Liver (tissue), 9 donors: ENCODE data around the gene TEKT2. TPM values are rescaled to one million over a fixed set of nuclear protein-coding genes. Genes with fewer than 3 reads are reported as not detected.

Source experiments
- DNase-seq: peaks from one replicate; pipeline ENCODE4 v3.0.0-alpha.2; 2017; ENCODE audit warnings: low spot score
- H3K27ac ChIP-seq, 2 donors: one replicate each; pipeline ENCODE4 v1.7.0; 2013; ENCODE audit warnings: inconsistent platforms in 2 of 2, low read length in 2 of 2, control low read depth in 1 of 2, low read depth in 1 of 2, mild to moderate bottlenecking in 1 of 2
- H3K27me3 ChIP-seq, 4 donors: one replicate each; pipeline versions ENCODE4 v1.6.1 to v1.7.0; 2013; ENCODE audit warnings: low read length in 3 of 4, inconsistent platforms in 1 of 4, mild to moderate bottlenecking in 1 of 4, moderate library complexity in 1 of 4; ENCODE audit not compliant: control insufficient read depth in 4 of 4, insufficient read depth in 4 of 4
- H3K36me3 ChIP-seq, 4 donors: one replicate each; pipeline versions ENCODE4 v1.6.1 to v1.7.0; 2013; ENCODE audit warnings: low read length in 3 of 4, mild to moderate bottlenecking in 3 of 4, low read depth in 1 of 4, moderate library complexity in 1 of 4; ENCODE audit not compliant: control insufficient read depth in 4 of 4, insufficient read depth in 3 of 4
- H3K4me1 ChIP-seq, 4 donors: one replicate each; pipeline versions ENCODE4 v1.6.1 to v1.7.0; 2013; ENCODE audit warnings: low read length in 3 of 4, mild to moderate bottlenecking in 3 of 4, moderate library complexity in 1 of 4; ENCODE audit not compliant: control insufficient read depth in 4 of 4, insufficient read depth in 4 of 4
- H3K4me3 ChIP-seq, 3 donors: one replicate each; pipeline versions ENCODE4 v1.6.1 to v1.7.0; 2013; ENCODE audit warnings: low read length in 3 of 3, control low read depth in 1 of 3, low read depth in 1 of 3, mild to moderate bottlenecking in 1 of 3
- H3K9ac ChIP-seq, 2 donors: one replicate each; pipeline ENCODE4 v1.7.0; 2013; ENCODE audit warnings: low read length in 2 of 2, mild to moderate bottlenecking in 2 of 2, moderate library complexity in 2 of 2, control low read depth in 1 of 2, low read depth in 1 of 2
- H3K9me3 ChIP-seq, 4 donors: one replicate each; pipeline versions ENCODE4 v1.6.1 to v1.7.0; 2013; ENCODE audit warnings: low read length in 3 of 4; ENCODE audit not compliant: control insufficient read depth in 4 of 4
- EGR1 ChIP-seq, 2 donors: IDR thresholded peaks; 2 replicates each; pipeline ENCODE4 v1.6.1; 2016 to 2018; ENCODE audit warnings: antibody characterized with exemption in 2 of 2, low read depth in 2 of 2
- FOXA1 ChIP-seq: IDR thresholded peaks from 2 replicates; pipeline ENCODE4 v1.6.1; 2016; ENCODE audit warnings: antibody characterized with exemption
- FOXA2 ChIP-seq: IDR thresholded peaks from 2 replicates; pipeline ENCODE4 v1.6.1; 2016; ENCODE audit warnings: antibody characterized with exemption
- GABPA ChIP-seq, 2 donors: IDR thresholded peaks in 1 of 2; conservative IDR thresholded peaks in 1 of 2; 2 replicates each; pipeline ENCODE4 v1.6.1; 2016; ENCODE audit warnings: antibody characterized with exemption in 2 of 2, mild to moderate bottlenecking in 1 of 2, moderate library complexity in 1 of 2
- HNF4G ChIP-seq: IDR thresholded peaks from 2 replicates; pipeline ENCODE4 v1.6.1; 2016; ENCODE audit warnings: antibody characterized with exemption
- JUND ChIP-seq, 2 donors: IDR thresholded peaks; 2 replicates each; pipeline ENCODE4 v1.6.1; 2016; ENCODE audit warnings: antibody characterized with exemption in 2 of 2
- NR2F2 ChIP-seq: IDR thresholded peaks from 2 replicates; pipeline ENCODE4 v1.6.1; 2016; ENCODE audit warnings: antibody characterized with exemption
- RAD21 ChIP-seq, 2 donors: IDR thresholded peaks; 2 replicates each; pipeline ENCODE4 v1.6.1; 2016; ENCODE audit warnings: antibody characterized with exemption in 2 of 2, mild to moderate bottlenecking in 2 of 2
- TAF1 ChIP-seq: conservative IDR thresholded peaks from 2 replicates; pipeline ENCODE4 v1.6.1; 2016; ENCODE audit warnings: antibody characterized with exemption, mild to moderate bottlenecking
- YY1 ChIP-seq: IDR thresholded peaks from 2 replicates; pipeline ENCODE4 v1.6.1; 2016; ENCODE audit warnings: antibody characterized with exemption, mild to moderate bottlenecking
- WGBS: extraction: QIAGEN DNeasy Blood & Tissue Kit; methylation state at CpG from one replicate; pipeline ENCODE4 v1.1.7; 2013; 5-methylcytosine and 5-hydroxymethylcytosine counted together
- polyA plus RNA-seq, 2 donors: library from polyadenylated mRNA; stranded (reverse) in 1 of 2; unstranded in 1 of 2; fragments of 200-250 nt in 1 of 2; fragments of >200 nt in 1 of 2; fragmentation: Nextera tagmentation in 1 of 2; extraction: Ambion mirVana in 1 of 2; gene quantifications; one replicate each; pipeline versions ENCODE4 v1.2.1 to v1.2.3, GENCODE V29; 2013 to 2015
- total RNA-seq, 2 donors: library from RNA; depleted of rRNA; stranded (reverse); fragments of >200 nt; gene quantifications; one replicate each; pipeline ENCODE4 v1.2.3, GENCODE V29; 2014
- TF ChIP-seq, protein P1 (sequence below): IDR thresholded peaks from 2 replicates; pipeline ENCODE4 v1.6.1; 2016; ENCODE audit warnings: antibody characterized with exemption, mild to moderate bottlenecking
- TF ChIP-seq, protein P2 (sequence below): fragments of 150-350 bp; IDR thresholded peaks from 2 replicates; pipeline ENCODE4 v1.5.1; 2017; ENCODE audit warnings: improper control_type of control experiment, low read depth, low read length; ENCODE audit not compliant: missing input control
- TF ChIP-seq, protein P3 (sequence below): IDR thresholded peaks from 2 replicates; pipeline ENCODE4 v1.6.1; 2016; ENCODE audit warnings: antibody characterized with exemption
- TF ChIP-seq, protein P4 (sequence below): IDR thresholded peaks from 2 replicates; pipeline ENCODE4 v1.6.1; 2016; ENCODE audit warnings: antibody characterized with exemption
- TF ChIP-seq, protein P5 (sequence below): IDR thresholded peaks from 2 replicates; pipeline ENCODE4 v1.6.1; 2016; ENCODE audit warnings: antibody characterized with exemption
- donor health status: healthy.
- donor health status: healthy.
- donor health status: healthy.
- donor health status: healthy.
- donor health status: healthy.

Gene TEKT2
- total and polyA plus RNA-seq, 4 donors, result 0.14 to 0.17 TPM; not detected in 2

DNA sequence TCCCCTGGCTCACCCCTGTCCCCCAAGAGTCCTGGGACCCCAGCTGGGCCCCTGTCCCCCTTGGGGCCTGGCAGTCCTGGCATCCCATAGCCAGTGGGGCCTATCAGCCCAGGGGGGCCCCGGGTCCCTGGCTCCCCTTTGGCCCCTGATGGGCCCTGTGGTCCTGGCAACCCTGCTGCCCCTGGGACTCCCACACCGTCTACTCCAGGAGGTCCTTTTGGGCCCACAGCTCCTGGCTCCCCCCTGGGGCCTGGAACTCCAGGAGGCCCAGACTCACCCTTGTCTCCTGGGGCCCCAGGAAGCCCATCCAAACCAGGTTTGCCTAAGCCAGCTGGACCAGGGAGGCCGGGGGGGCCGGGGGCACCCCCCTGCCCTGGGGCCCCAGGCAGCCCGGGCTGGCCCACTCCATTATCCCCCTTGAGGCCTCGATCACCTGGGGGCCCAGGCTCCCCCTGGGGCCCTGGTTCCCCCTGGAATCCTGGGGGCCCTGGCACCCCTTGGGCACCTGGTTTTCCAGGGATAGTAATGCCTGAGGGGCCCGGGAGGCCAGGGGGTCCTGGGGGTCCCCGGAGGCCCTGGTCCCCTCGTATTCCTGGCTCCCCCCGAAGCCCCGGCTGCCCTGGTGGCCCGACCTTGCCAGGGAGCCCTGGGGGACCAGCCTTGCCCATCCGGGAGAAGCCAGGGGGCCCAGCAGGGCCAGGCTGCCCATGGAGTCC is 14.9 kb downstream of the TEKT2 start:
- WGBS, result 87% methylated on average over 13 of the region's 13 CpGs
- Histone ChIP-seq H3K4me1 (peaks cover 0 to 5% (median 2%) of the 10 kb centered on the region in 4 donors), H3K27ac (no peak overlapping the region), H3K9ac (no peak overlapping the region), H3K9me3 (no peaks in the 10 kb centered on the region), H3K36me3 (peaks cover under 1 to 20% (median 5%) of the 10 kb centered on the region in 4 donors), H3K27me3 (no peaks in the 10 kb centered on the region), H3K4me3 (no peak overlapping the region)
- DNase-seq, result no peak
- TF ChIP-seq NR2F2 (no peak), HNF4G (no peak), FOXA2 (no peak), TAF1 (no peak), EGR1 (IDR thresholded peaks at IDR 0.05; ENCODE audit: low read depth in 2 of 2) (no peak), JUND (IDR thresholded peaks at IDR 0.05) (no peak), FOXA1 (no peak), RAD21 (IDR thresholded peaks at IDR 0.05) (no peak), YY1 (no peak), GABPA (IDR thresholded peaks at IDR 0.05 in 1 of 2, conservative IDR thresholded peaks at IDR 0.05 in 1 of 2) (no peak)
- TF ChIP-seq, protein P1, sequence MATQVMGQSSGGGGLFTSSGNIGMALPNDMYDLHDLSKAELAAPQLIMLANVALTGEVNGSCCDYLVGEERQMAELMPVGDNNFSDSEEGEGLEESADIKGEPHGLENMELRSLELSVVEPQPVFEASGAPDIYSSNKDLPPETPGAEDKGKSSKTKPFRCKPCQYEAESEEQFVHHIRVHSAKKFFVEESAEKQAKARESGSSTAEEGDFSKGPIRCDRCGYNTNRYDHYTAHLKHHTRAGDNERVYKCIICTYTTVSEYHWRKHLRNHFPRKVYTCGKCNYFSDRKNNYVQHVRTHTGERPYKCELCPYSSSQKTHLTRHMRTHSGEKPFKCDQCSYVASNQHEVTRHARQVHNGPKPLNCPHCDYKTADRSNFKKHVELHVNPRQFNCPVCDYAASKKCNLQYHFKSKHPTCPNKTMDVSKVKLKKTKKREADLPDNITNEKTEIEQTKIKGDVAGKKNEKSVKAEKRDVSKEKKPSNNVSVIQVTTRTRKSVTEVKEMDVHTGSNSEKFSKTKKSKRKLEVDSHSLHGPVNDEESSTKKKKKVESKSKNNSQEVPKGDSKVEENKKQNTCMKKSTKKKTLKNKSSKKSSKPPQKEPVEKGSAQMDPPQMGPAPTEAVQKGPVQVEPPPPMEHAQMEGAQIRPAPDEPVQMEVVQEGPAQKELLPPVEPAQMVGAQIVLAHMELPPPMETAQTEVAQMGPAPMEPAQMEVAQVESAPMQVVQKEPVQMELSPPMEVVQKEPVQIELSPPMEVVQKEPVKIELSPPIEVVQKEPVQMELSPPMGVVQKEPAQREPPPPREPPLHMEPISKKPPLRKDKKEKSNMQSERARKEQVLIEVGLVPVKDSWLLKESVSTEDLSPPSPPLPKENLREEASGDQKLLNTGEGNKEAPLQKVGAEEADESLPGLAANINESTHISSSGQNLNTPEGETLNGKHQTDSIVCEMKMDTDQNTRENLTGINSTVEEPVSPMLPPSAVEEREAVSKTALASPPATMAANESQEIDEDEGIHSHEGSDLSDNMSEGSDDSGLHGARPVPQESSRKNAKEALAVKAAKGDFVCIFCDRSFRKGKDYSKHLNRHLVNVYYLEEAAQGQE, result no peak
- TF ChIP-seq, protein P2, sequence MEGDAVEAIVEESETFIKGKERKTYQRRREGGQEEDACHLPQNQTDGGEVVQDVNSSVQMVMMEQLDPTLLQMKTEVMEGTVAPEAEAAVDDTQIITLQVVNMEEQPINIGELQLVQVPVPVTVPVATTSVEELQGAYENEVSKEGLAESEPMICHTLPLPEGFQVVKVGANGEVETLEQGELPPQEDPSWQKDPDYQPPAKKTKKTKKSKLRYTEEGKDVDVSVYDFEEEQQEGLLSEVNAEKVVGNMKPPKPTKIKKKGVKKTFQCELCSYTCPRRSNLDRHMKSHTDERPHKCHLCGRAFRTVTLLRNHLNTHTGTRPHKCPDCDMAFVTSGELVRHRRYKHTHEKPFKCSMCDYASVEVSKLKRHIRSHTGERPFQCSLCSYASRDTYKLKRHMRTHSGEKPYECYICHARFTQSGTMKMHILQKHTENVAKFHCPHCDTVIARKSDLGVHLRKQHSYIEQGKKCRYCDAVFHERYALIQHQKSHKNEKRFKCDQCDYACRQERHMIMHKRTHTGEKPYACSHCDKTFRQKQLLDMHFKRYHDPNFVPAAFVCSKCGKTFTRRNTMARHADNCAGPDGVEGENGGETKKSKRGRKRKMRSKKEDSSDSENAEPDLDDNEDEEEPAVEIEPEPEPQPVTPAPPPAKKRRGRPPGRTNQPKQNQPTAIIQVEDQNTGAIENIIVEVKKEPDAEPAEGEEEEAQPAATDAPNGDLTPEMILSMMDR, result no peak
- TF ChIP-seq, protein P3, sequence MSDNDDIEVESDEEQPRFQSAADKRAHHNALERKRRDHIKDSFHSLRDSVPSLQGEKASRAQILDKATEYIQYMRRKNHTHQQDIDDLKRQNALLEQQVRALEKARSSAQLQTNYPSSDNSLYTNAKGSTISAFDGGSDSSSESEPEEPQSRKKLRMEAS, result no peak
- TF ChIP-seq, protein P4, sequence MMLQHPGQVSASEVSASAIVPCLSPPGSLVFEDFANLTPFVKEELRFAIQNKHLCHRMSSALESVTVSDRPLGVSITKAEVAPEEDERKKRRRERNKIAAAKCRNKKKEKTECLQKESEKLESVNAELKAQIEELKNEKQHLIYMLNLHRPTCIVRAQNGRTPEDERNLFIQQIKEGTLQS, result no peak
- TF ChIP-seq, protein P5, sequence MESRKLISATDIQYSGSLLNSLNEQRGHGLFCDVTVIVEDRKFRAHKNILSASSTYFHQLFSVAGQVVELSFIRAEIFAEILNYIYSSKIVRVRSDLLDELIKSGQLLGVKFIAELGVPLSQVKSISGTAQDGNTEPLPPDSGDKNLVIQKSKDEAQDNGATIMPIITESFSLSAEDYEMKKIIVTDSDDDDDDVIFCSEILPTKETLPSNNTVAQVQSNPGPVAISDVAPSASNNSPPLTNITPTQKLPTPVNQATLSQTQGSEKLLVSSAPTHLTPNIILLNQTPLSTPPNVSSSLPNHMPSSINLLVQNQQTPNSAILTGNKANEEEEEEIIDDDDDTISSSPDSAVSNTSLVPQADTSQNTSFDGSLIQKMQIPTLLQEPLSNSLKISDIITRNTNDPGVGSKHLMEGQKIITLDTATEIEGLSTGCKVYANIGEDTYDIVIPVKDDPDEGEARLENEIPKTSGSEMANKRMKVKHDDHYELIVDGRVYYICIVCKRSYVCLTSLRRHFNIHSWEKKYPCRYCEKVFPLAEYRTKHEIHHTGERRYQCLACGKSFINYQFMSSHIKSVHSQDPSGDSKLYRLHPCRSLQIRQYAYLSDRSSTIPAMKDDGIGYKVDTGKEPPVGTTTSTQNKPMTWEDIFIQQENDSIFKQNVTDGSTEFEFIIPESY, result no peak
